GM12878 (cell line): ENCODE results near the gene OLFML2A.

Experiments
- CTCF ChIP-seq, 3 experiments: IDR thresholded peaks in 2 of 3; conservative IDR thresholded peaks in 1 of 3; 2 replicates each; pipeline ENCODE4 v1.5.1; 2011; ENCODE audit warnings: low read depth in 3 of 3, low read length in 3 of 3, mild to moderate bottlenecking in 3 of 3, control low read depth in 2 of 3, moderate library complexity in 2 of 3, inconsistent platforms in 1 of 3, mixed read lengths in 1 of 3; ENCODE audit not compliant: control insufficient read depth in 2 of 3, insufficient read depth in 1 of 3; ENCODE audit errors: extremely low read depth in 1 of 3
- DPF2 ChIP-seq: fragments of 450-650 bp; IDR thresholded peaks from 2 replicates; pipeline ENCODE4 v1.6.1; 2017; ENCODE audit warnings: mild to moderate bottlenecking
- ETV6 ChIP-seq, 2 experiments: fragments of 450-650 bp in 1 of 2; IDR thresholded peaks in 1 of 2; conservative IDR thresholded peaks in 1 of 2; 2 replicates each; pipeline ENCODE4 v1.6.1; 2014; ENCODE audit warnings: antibody characterized with exemption in 1 of 2, borderline replicate concordance in 1 of 2, low read depth in 1 of 2, mild to moderate bottlenecking in 1 of 2, moderate library complexity in 1 of 2
- EZH2 ChIP-seq: IDR thresholded peaks from 2 replicates; pipeline ENCODE4 v1.6.1; 2012; ENCODE audit warnings: low read depth, mild to moderate bottlenecking, control low read depth, inconsistent platforms, low read length, borderline replicate concordance; ENCODE audit not compliant: control insufficient read depth
- FOXM1 ChIP-seq: IDR thresholded peaks from 2 replicates; pipeline ENCODE4 v1.6.1; 2012; ENCODE audit warnings: low read depth, mild to moderate bottlenecking, inconsistent platforms, low read length, moderate library complexity
- GABPA ChIP-seq: IDR thresholded peaks from 2 replicates; pipeline ENCODE4 v1.6.1; 2014; ENCODE audit warnings: antibody characterized with exemption, low read depth, mild to moderate bottlenecking, inconsistent platforms
- IKZF1 ChIP-seq: fragments of 450-650 bp; conservative IDR thresholded peaks from 2 replicates; pipeline ENCODE4 v1.6.1; 2017; ENCODE audit warnings: antibody characterized with exemption, mild to moderate bottlenecking
- MTA2 ChIP-seq: fragments of 450-650 bp; IDR thresholded peaks from 2 replicates; pipeline ENCODE4 v1.6.1; 2016; ENCODE audit warnings: low read depth, mild to moderate bottlenecking, moderate library complexity
- NKRF ChIP-seq: fragments of 450-650 bp; conservative IDR thresholded peaks from 2 replicates; pipeline ENCODE4 v1.6.1; 2017; ENCODE audit warnings: mild to moderate bottlenecking, moderate library complexity
- RAD21 ChIP-seq: IDR thresholded peaks from 2 replicates; pipeline ENCODE4 v1.6.1; 2011; ENCODE audit warnings: mild to moderate bottlenecking, low read depth, low read length, moderate library complexity; ENCODE audit not compliant: insufficient read depth
- SREBF2 ChIP-seq: IDR thresholded peaks from 2 replicates; pipeline ENCODE4 v1.6.1; 2012; ENCODE audit warnings: mild to moderate bottlenecking, low read length
- SRF ChIP-seq, 2 experiments: IDR thresholded peaks; 2 replicates each; pipeline ENCODE4 v1.6.1; 2011; ENCODE audit warnings: low read depth in 2 of 2, low read length in 2 of 2, mild to moderate bottlenecking in 1 of 2, moderate library complexity in 1 of 2
- YY1 ChIP-seq: IDR thresholded peaks from 2 replicates; pipeline ENCODE4 v1.6.1; 2011; ENCODE audit warnings: low read depth, mild to moderate bottlenecking, low read length

- TF ChIP-seq DPF2, result no peak
- TF ChIP-seq CTCF (IDR thresholded peaks at IDR 0.05 in 2 of 3, conservative IDR thresholded peaks at IDR 0.05 in 1 of 3; ENCODE audit: control insufficient read depth in 2 of 3, extremely low read depth in 1 of 3, insufficient read depth in 1 of 3, low read depth in 3 of 3, low read length in 3 of 3), result no peak
- TF ChIP-seq RAD21, result no peak
- TF ChIP-seq SRF (IDR thresholded peaks at IDR 0.05; ENCODE audit: low read depth in 2 of 2, low read length in 2 of 2), result no peak
- TF ChIP-seq YY1, result no peak
- TF ChIP-seq FOXM1, result no peak
- TF ChIP-seq SREBF2, result no peak
- TF ChIP-seq IKZF1, result no peak
- TF ChIP-seq GABPA, result no peak
- TF ChIP-seq EZH2, result no peak
- no peak for TF ChIP-seq MTA2
- no peak for TF ChIP-seq ETV6 (conservative IDR thresholded peaks at IDR 0.05 in 1 of 2, IDR thresholded peaks at IDR 0.05 in 1 of 2; ENCODE audit: borderline replicate concordance in 1 of 2, low read depth in 1 of 2)
- no peak for TF ChIP-seq NKRF
These were observed 27.6 kb upstream of the OLFML2A start for GRCh38 chr9:124749284-124749683.
